HEK293 (cell line): ENCODE measurements around the gene RALGAPA1.

Experiments
- CTCF ChIA-PET: fragments of 350-600 bp; formaldehyde crosslinking; extraction: SDS; loops from one replicate; lab custom pipeline; 2021; ENCODE audit warnings: antibody characterized with exemption; lab: Yijun Ruan, JAX
- POLR2A ChIA-PET: fragments of 300-600 bp; formaldehyde crosslinking; extraction: SDS; loops from one replicate; lab custom pipeline; 2020; ENCODE audit warnings: antibody characterized with exemption, inconsistent platforms; lab: Yijun Ruan, JAX
- H3K27ac ChIP-seq: fragments of 200-500 bp; sonication (Bioruptor generic); 2 replicates; pipeline ENCODE4 v1.5.1; 2014; ENCODE audit warnings: low read depth, low read length, control low read depth, inconsistent platforms; ENCODE audit errors: extremely low read depth
- H3K36me3 ChIP-seq, 2 experiments: fragments of 200-500 bp in 1 of 2; sonication (Bioruptor generic) in 1 of 2; 1 replicate in 1 of 2; 2 replicates in 1 of 2; pipeline ENCODE4 v1.5.1; 2014 to 2017; ENCODE audit warnings: inconsistent platforms in 2 of 2, low read length in 2 of 2; ENCODE audit not compliant: control insufficient read depth in 2 of 2, insufficient read depth in 1 of 2
- H3K4me1 ChIP-seq: fragments of 200-500 bp; sonication (Bioruptor generic); 2 replicates; pipeline ENCODE4 v1.5.1; 2014; ENCODE audit warnings: mild to moderate bottlenecking, low read length, inconsistent platforms; ENCODE audit not compliant: control insufficient read depth, insufficient read depth
- H3K4me3 ChIP-seq: 2 replicates; pipeline ENCODE4 v1.5.1; 2011; ENCODE audit warnings: low read depth, mild to moderate bottlenecking, control low read depth, low read length, moderate library complexity
- H3K9me3 ChIP-seq: fragments of 200-500 bp; sonication (Bioruptor generic); 2 replicates; pipeline ENCODE4 v1.5.1; 2014; ENCODE audit warnings: low read depth, low read length, inconsistent platforms; ENCODE audit not compliant: control insufficient read depth, insufficient read depth
- BCL6B ChIP-seq: fragments of 450-650 bp; formaldehyde crosslinking; IDR thresholded peaks from 2 replicates; pipeline ENCODE4 v1.5.1; 2017; ENCODE audit warnings: missing biosample characterization, missing genetic modification characterization
- FEZF1 ChIP-seq: fragments of 450-650 bp; formaldehyde crosslinking; IDR thresholded peaks from 2 replicates; pipeline ENCODE4 v1.5.1; 2016; ENCODE audit warnings: missing biosample characterization, missing genetic modification characterization
- GLIS1 ChIP-seq: fragments of 450-650 bp; formaldehyde crosslinking; IDR thresholded peaks from 2 replicates; pipeline ENCODE4 v1.5.1; 2016; ENCODE audit warnings: missing biosample characterization, missing genetic modification characterization
- HOXA7 ChIP-seq: sonication (generic); formaldehyde crosslinking; IDR thresholded peaks from 2 replicates; pipeline ENCODE4 v1.8.1; 2022; ENCODE audit warnings: missing genetic modification reagents, borderline replicate concordance
- HOXD13 ChIP-seq: sonication (generic); formaldehyde crosslinking; IDR thresholded peaks from 2 replicates; pipeline ENCODE4 v1.8.0; 2022; ENCODE audit warnings: missing genetic modification reagents, borderline replicate concordance
- KLF10 ChIP-seq: fragments of 450-650 bp; IDR thresholded peaks from 2 replicates; pipeline ENCODE4 v1.5.1; 2018; ENCODE audit warnings: missing biosample characterization, mild to moderate bottlenecking, missing genetic modification characterization
- KLF8 ChIP-seq: fragments of 450-650 bp; formaldehyde crosslinking; IDR thresholded peaks from 2 replicates; pipeline ENCODE4 v1.5.1; 2016; ENCODE audit warnings: missing biosample characterization, missing genetic modification characterization
- KLF9 ChIP-seq: fragments of 450-650 bp; formaldehyde crosslinking; IDR thresholded peaks from 2 replicates; pipeline ENCODE4 v1.5.1; 2016; ENCODE audit warnings: missing biosample characterization, missing genetic modification characterization, low read depth
- OSR2 ChIP-seq: fragments of 450-650 bp; formaldehyde crosslinking; IDR thresholded peaks from 2 replicates; pipeline ENCODE4 v1.5.1; 2016; ENCODE audit warnings: missing biosample characterization, missing genetic modification characterization
- PATZ1 ChIP-seq: fragments of 450-650 bp; formaldehyde crosslinking; IDR thresholded peaks from 2 replicates; pipeline ENCODE4 v1.5.1; 2016; ENCODE audit warnings: missing biosample characterization, missing genetic modification characterization
- RBAK ChIP-seq: fragments of 450-650 bp; formaldehyde crosslinking; IDR thresholded peaks from 2 replicates; pipeline ENCODE4 v1.5.1; 2016; ENCODE audit warnings: missing biosample characterization, missing genetic modification characterization
- TSHZ1 ChIP-seq: fragments of 450-650 bp; formaldehyde crosslinking; IDR thresholded peaks from 2 replicates; pipeline ENCODE4 v1.5.1; 2016; ENCODE audit warnings: missing biosample characterization, missing genetic modification characterization, borderline replicate concordance
- ZNF146 ChIP-seq: fragments of 450-650 bp; formaldehyde crosslinking; IDR thresholded peaks from 2 replicates; pipeline ENCODE4 v1.5.1; 2016; ENCODE audit warnings: missing biosample characterization, missing genetic modification characterization
- ZNF155 ChIP-seq: fragments of 450-650 bp; formaldehyde crosslinking; IDR thresholded peaks from 2 replicates; pipeline ENCODE4 v1.5.1; 2016; ENCODE audit warnings: missing biosample characterization, missing genetic modification characterization
- ZNF18 ChIP-seq: fragments of 450-650 bp; formaldehyde crosslinking; IDR thresholded peaks from 2 replicates; pipeline ENCODE4 v1.5.1; 2016; ENCODE audit warnings: missing biosample characterization, missing genetic modification characterization
- ZNF24 ChIP-seq: fragments of 450-650 bp; formaldehyde crosslinking; IDR thresholded peaks from 2 replicates; pipeline ENCODE4 v1.5.1; 2016; ENCODE audit warnings: missing biosample characterization, missing genetic modification characterization
- ZNF302 ChIP-seq: fragments of 450-650 bp; formaldehyde crosslinking; IDR thresholded peaks from 2 replicates; pipeline ENCODE4 v1.5.1; 2016; ENCODE audit warnings: missing biosample characterization, missing genetic modification characterization, low read depth
- ZNF398 ChIP-seq: fragments of 450-650 bp; formaldehyde crosslinking; IDR thresholded peaks from 2 replicates; pipeline ENCODE4 v1.5.1; 2017; ENCODE audit warnings: missing biosample characterization, missing genetic modification characterization
- ZNF610 ChIP-seq: fragments of 450-650 bp; formaldehyde crosslinking; IDR thresholded peaks from 2 replicates; pipeline ENCODE4 v1.5.1; 2016; ENCODE audit warnings: missing biosample characterization, missing genetic modification characterization, borderline replicate concordance
- ZNF677 ChIP-seq: fragments of 450-650 bp; IDR thresholded peaks from 2 replicates; pipeline ENCODE4 v1.5.0; 2018; ENCODE audit warnings: missing biosample characterization, mild to moderate bottlenecking, missing genetic modification characterization, moderate library complexity
- ZNF76 ChIP-seq: fragments of 450-650 bp; formaldehyde crosslinking; IDR thresholded peaks from 2 replicates; pipeline ENCODE4; 2016; ENCODE audit warnings: low read depth, missing biosample characterization, missing genetic modification characterization, borderline replicate concordance
- ZSCAN30 ChIP-seq: fragments of 450-650 bp; IDR thresholded peaks from 2 replicates; pipeline ENCODE4 v1.5.1; 2018; ENCODE audit warnings: missing biosample characterization, mild to moderate bottlenecking, missing genetic modification characterization, moderate library complexity

RALGAPA1 gene

GRCh38 chr14:35578639-35579038, 230.5 kb downstream of the RALGAPA1 start:
- Histone ChIP-seq H3K9me3 (no peaks in the 10 kb centered on the region), H3K27ac (no peak overlapping the region)
- TF ChIP-seq ZNF76 (tag by site-specific recombination) (no peak), PATZ1 (tag by site-specific recombination) (no peak), RBAK (no peak), KLF10 (no peak), ZNF155 (tag by site-specific recombination) (no peak), ZNF398 (tag by site-specific recombination) (no peak), HOXD13 (no peak), ZNF677 (no peak), FEZF1 (no peak), ZNF18 (tag by site-specific recombination) (no peak), OSR2 (no peak), BCL6B (tag by site-specific recombination) (no peak), GLIS1 (tag by site-specific recombination) (no peak), TSHZ1 (tag by site-specific recombination) (no peak), ZSCAN30 (no peak), ZNF610 (tag by site-specific recombination) (no peak)
- TF ChIP-seq, all 188 proteins: peak for 0
- Histone ChIP-seq H3K36me3 (no peaks in the 10 kb centered on the region), H3K4me3 (no peak overlapping the region), H3K4me1 (no peaks in the 10 kb centered on the region)
- ChIA-PET POLR2A (no interaction called here), CTCF (interaction anchor here (0.6 kb wide), 1 partner anchor 529 kb away, joined by 3 read pairs; no protein-coding TSS in a partner anchor)

GRCh38 chr14:35578135-35578534, 231.0 kb downstream of the RALGAPA1 start:
- POLR2A ChIA-PET, result no interaction called here

More at GRCh38 chr14:35578135-35578534, 231.0 kb downstream of the RALGAPA1 start:
- H3K4me1 ChIP-seq, result no peaks in the 10 kb centered on the region
- no peak overlapping the region for H3K4me3 ChIP-seq
- no peaks in the 10 kb centered on the region for H3K36me3 ChIP-seq
- no peak overlapping the region for H3K27ac ChIP-seq
- TF ChIP-seq ZNF24 (tag by site-specific recombination), result no peak
- no peak for TF ChIP-seq KLF8 (tag by site-specific recombination)
- TF ChIP-seq KLF9 (tag by site-specific recombination), result no peak
- TF ChIP-seq ZNF302 (tag by site-specific recombination), result no peak
- no peak for TF ChIP-seq ZNF146
- TF ChIP-seq HOXA7, result no peak
- CTCF ChIA-PET, result interaction anchor here (0.9 kb wide), 1 partner anchor 109 kb away, joined by 3 read pairs; no protein-coding TSS in a partner anchor
- no peaks in the 10 kb centered on the region for H3K9me3 ChIP-seq
